BLaER1 (cell line): Measurements from ENCODE around the gene OR52W1.
"Not testable (repeated sequence)": the region's sequence is repeated elsewhere in the genome, so short reads cannot be mapped to it uniquely, and the experiment has no call there.

Source experiments
- H3K27ac ChIP-seq: shearing (Covaris generic); formaldehyde crosslinking; 2 replicates; pipeline ENCODE4 v1.8.1; 2022
- H3K27me3 ChIP-seq: shearing (Covaris generic); formaldehyde crosslinking; 2 replicates; pipeline ENCODE4 v1.8.1; 2022
- H3K36me3 ChIP-seq: shearing (Covaris generic); formaldehyde crosslinking; 2 replicates; pipeline ENCODE4 v1.8.1; 2022
- H3K4me1 ChIP-seq: shearing (Covaris generic); formaldehyde crosslinking; 2 replicates; pipeline ENCODE4 v1.8.1; 2022
- H3K4me2 ChIP-seq: shearing (Covaris generic); formaldehyde crosslinking; 2 replicates; pipeline ENCODE4 v1.8.1; 2022
- H3K4me3 ChIP-seq: shearing (Covaris generic); formaldehyde crosslinking; 2 replicates; pipeline ENCODE4 v1.8.1; 2022
- H3K9ac ChIP-seq: shearing (Covaris generic); formaldehyde crosslinking; 2 replicates; pipeline ENCODE4 v1.8.1; 2022
- H3K9me3 ChIP-seq: shearing (Covaris generic); formaldehyde crosslinking; 2 replicates; pipeline ENCODE4 v1.8.1; 2022
- H4K20me1 ChIP-seq: shearing (Covaris generic); formaldehyde crosslinking; 2 replicates; pipeline ENCODE4 v1.8.1; 2022
- Cebpa-rat ChIP-seq: shearing (Covaris generic); IDR thresholded peaks from 2 replicates; pipeline ENCODE4 v1.8.1; 2022

The OR52W1 gene

DNA sequence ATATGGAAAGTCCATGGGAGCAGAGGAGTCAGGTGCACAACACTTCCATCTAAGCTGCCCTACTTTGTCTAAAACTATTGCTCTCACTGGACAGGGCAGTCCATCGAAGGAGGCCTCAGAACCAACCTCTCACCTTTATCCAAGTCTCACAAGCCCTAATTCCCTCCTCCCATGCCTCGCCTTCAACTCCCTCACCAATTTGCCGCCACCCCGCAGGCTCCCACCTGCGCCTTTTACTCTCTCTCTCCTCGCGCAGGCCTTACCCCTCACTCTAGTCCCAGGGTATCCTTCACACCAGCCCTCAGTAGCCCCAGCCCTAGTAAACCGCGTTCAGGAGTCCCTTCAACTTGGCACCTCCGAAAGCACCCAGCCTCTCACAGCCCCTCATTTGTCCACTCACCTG, 35.0 kb downstream of the OR52W1 start:
- H3K4me3 ChIP-seq = peak overlapping the region; percentile 84
- H3K27ac ChIP-seq = peak overlapping the region; percentile 14; the same call in 1 of the 2 replicates
- TF ChIP-seq Cebpa-rat = no peak

GRCh38 chr11:6234387-6235107, 35.5 kb downstream of the OR52W1 start, which contains the start of gene FHIP1B:
FHIP1B (minus strand) TSS chr11:6234636; CDS start chr11:6224516, 10,120 bp downstream.
- Histone ChIP-seq H3K4me2 (peak within 1 kb of the TSS; percentile 92), H3K9ac (peak within 1 kb of the TSS; percentile 81), H3K4me1 (peaks cover 20% of the 10 kb centered on the region), H3K27ac (peak within 1 kb of the TSS; percentile 62), H3K27me3 (no peaks in the 10 kb centered on the region), H3K36me3 (peaks cover 7% of the 10 kb centered on the region; the same call in 1 of the 2 replicates), H3K9me3 (no peaks in the 10 kb centered on the region), H4K20me1 (peaks cover 30% of the 10 kb centered on the region), H3K4me3 (peak within 1 kb of the TSS; percentile 84)
- no peak for TF ChIP-seq Cebpa-rat

More for the DNA sequence above, 35.0 kb downstream of the OR52W1 start:
- Histone ChIP-seq H3K9ac (peak overlapping the region; percentile 81), H3K4me2 (peak overlapping the region; percentile 92), H3K27me3 (no peaks in the 10 kb centered on the region), H4K20me1 (peaks cover 34% of the 10 kb centered on the region), H3K4me1 (peaks cover 20% of the 10 kb centered on the region), H3K9me3 (no peaks in the 10 kb centered on the region), H3K36me3 (peaks cover 11% of the 10 kb centered on the region; the same call in 1 of the 2 replicates)

DNA sequence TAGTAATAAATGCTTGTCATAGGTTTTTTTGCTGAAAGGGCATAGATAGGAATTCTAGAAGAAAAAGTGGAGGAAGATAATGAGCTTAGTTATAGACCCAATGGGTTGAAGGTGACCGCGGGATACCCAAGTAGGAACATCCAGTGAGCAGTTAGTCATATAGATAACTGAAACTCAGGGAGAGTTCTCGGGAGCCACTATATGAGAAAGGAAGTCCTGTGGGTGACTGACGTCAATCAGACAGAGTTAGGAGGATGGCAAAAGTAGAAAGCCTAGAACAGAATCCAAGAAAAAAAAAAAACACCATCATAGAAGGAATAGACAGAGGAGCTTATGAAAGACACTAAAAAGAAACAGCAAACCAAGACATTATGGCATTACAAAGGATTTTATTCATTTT, 38.2 kb downstream of the OR52W1 start:
- Histone ChIP-seq H3K4me2 (no peak overlapping the region), H3K9ac (no peak overlapping the region), H3K4me1 (peaks cover 20% of the 10 kb centered on the region), H3K27ac (no peak overlapping the region), H3K36me3 (no peaks in the 10 kb centered on the region), H4K20me1 (peaks cover 7% of the 10 kb centered on the region; the same call in 1 of the 2 replicates), H3K4me3 (no peak overlapping the region), H3K9me3 (peaks cover 10% of the 10 kb centered on the region), H3K27me3 (no peaks in the 10 kb centered on the region)
- no peak for TF ChIP-seq Cebpa-rat

DNA sequence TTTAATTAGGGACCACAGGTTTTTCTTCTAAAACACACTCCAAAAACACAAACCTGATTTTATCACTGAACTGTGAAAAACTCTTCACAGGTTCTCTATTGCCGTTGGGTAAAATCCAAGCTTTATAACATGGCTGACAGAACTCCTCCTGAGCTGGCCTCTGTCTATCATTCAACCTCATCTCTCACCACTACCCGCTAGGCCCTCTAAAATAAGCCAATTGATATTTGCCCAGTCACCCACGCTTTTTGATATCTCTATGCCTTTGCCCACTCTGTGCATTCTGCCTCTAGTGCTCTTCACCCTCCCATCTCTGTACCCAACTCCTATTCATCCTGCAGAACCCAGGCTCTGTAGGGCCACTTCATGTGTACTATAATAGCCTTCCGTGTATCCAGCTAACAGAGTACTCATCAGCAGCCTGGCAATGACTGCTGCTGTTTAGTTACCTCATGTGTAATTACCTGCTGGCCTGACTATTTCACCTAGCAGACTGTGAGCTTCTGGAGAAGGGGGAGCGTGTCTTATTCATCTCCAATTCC, 38.8 kb downstream of the OR52W1 start:
- no peak overlapping the region for H3K4me2 ChIP-seq
- no peak overlapping the region for H3K27ac ChIP-seq
- H4K20me1 ChIP-seq = peaks cover 4% of the 10 kb centered on the region; the same call in 1 of the 2 replicates
- no peak overlapping the region for H3K9ac ChIP-seq
- no peak overlapping the region for H3K4me3 ChIP-seq
- H3K4me1 ChIP-seq = peaks cover 18% of the 10 kb centered on the region
- H3K9me3 ChIP-seq = peaks cover 10% of the 10 kb centered on the region
- no peaks in the 10 kb centered on the region for H3K27me3 ChIP-seq
- no peak for TF ChIP-seq Cebpa-rat
- no peaks in the 10 kb centered on the region for H3K36me3 ChIP-seq

DNA sequence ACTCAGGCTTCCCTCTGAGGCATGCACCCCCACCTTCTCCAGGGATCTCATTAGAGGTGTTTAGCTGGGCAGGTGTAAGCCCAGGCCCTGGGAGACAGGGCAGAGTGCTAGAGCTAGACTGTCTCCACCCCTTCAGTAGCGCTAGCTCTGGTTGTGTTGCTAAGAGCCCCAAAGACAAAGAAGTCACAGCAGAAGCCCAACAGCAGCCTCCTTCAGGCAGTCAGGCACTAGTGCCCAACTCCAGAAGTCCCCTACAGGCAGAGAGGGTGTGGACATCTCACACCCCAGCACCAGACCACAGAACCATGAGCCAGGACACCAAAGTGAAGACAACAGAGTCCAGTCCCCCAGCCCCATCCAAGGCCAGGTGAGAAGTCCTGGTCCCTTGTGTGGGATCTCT, 39.9 kb downstream of the OR52W1 start, which contains the start of gene CNGA4:
CNGA4 (plus strand) TSS at position 188 of the 400 bp plus-strand sequence; CDS start at position 306, 118 bp downstream.
- Histone ChIP-seq H4K20me1 (no peaks in the 10 kb centered on the region), H3K9ac (no peak within 1 kb of the TSS), H3K27me3 (no peaks in the 10 kb centered on the region), H3K4me2 (no peak within 1 kb of the TSS), H3K27ac (no peak within 1 kb of the TSS), H3K4me1 (peaks cover 7% of the 10 kb centered on the region), H3K4me3 (no peak within 1 kb of the TSS), H3K9me3 (peaks cover 10% of the 10 kb centered on the region), H3K36me3 (no peaks in the 10 kb centered on the region)
- TF ChIP-seq Cebpa-rat = no peak

- H3K36me3 ChIP-seq = no peaks in the 10 kb centered on the region
- H3K4me2 ChIP-seq = no peak overlapping the region
- no peak overlapping the region for H3K27ac ChIP-seq
- H4K20me1 ChIP-seq = no peaks in the 10 kb centered on the region
- no peak for TF ChIP-seq Cebpa-rat
- H3K9ac ChIP-seq = no peak overlapping the region
- H3K27me3 ChIP-seq = no peaks in the 10 kb centered on the region
- H3K4me3 ChIP-seq = no peak overlapping the region
- H3K4me1 ChIP-seq = peaks cover 5% of the 10 kb centered on the region
- H3K9me3 ChIP-seq = peaks cover 10% of the 10 kb centered on the region
Measured at GRCh38 chr11:6240139-6240538, 41.1 kb downstream of the OR52W1 start.

DNA sequence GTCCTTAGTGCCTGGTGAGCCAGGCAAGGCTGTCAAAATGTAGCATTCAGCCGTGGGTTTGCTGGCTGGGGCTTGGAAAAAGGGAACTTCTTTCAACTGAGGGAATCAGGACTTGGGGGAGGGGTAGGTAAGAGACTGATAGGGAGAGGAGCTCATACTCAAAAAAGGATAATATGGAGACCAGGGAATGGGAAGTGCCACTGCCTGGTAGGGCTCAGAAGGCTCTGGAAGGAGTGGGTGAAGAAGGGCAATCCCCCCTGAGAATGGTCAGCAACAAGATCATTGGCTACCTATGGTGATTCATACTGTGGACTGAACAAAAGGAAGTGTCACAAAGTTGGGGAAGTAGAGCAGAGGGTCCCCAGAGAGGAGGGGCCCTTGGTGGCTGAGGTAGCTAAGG, 41.8 kb downstream of the OR52W1 start:
- no peaks in the 10 kb centered on the region for H4K20me1 ChIP-seq
- no peak overlapping the region for H3K9ac ChIP-seq
- H3K4me3 ChIP-seq = no peak overlapping the region
- no peak overlapping the region for H3K4me2 ChIP-seq
- no peak overlapping the region for H3K27ac ChIP-seq
- no peaks in the 10 kb centered on the region for H3K27me3 ChIP-seq
- no peaks in the 10 kb centered on the region; the same call in 1 of the 2 replicates for H3K4me1 ChIP-seq
- peaks cover 10% of the 10 kb centered on the region for H3K9me3 ChIP-seq
- H3K36me3 ChIP-seq = no peaks in the 10 kb centered on the region
- no peak for TF ChIP-seq Cebpa-rat

DNA sequence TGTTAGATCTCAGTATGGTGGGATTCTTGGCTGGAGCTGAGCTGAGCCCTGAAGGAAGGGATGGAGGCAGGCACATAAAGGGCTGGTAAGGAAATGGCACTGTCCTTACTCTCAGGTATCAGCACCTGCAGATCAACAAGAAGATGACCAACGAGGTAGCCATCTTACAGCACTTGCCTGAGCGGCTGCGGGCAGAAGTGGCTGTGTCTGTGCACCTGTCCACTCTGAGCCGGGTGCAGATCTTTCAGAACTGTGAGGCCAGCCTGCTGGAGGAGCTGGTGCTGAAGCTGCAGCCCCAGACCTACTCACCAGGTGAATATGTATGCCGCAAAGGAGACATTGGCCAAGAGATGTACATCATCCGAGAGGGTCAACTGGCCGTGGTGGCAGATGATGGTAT, 42.3 kb downstream of the OR52W1 start:
- H3K9me3 ChIP-seq = peaks cover 10% of the 10 kb centered on the region
- H3K4me1 ChIP-seq = no peaks in the 10 kb centered on the region; the same call in 1 of the 2 replicates
- no peak overlapping the region for H3K4me2 ChIP-seq
- no peak for TF ChIP-seq Cebpa-rat
- no peaks in the 10 kb centered on the region for H3K27me3 ChIP-seq
- no peaks in the 10 kb centered on the region for H3K36me3 ChIP-seq
- no peak overlapping the region for H3K9ac ChIP-seq
- no peaks in the 10 kb centered on the region for H4K20me1 ChIP-seq
- no peak overlapping the region for H3K27ac ChIP-seq
- H3K4me3 ChIP-seq = no peak overlapping the region

DNA sequence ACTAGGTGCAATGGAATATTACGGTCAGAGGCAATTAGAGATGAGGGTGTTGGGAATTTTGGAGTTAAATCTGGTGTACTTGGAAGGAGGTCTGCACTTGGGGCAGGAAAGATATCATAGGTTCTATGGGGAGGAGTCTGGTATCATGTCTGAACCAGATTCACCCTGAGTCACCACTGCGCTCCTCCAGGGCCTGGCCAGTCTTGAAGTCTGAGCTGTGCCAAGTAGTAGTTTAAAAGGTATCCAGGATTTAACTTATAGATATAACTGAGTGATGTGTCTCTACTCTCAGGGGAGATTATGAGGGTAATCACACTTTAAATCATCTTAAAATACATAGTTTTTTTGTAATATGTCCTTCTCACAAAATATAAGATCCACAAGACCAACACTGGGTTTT, 46.5 kb downstream of the OR52W1 start:
- H3K36me3 ChIP-seq = no peaks in the 10 kb centered on the region
- H3K27ac ChIP-seq = no peak overlapping the region
- no peak overlapping the region for H3K4me3 ChIP-seq
- TF ChIP-seq Cebpa-rat = no peak
- no peak overlapping the region for H3K4me2 ChIP-seq
- no peaks in the 10 kb centered on the region; the same call in 1 of the 2 replicates for H3K4me1 ChIP-seq
- H3K27me3 ChIP-seq = no peaks in the 10 kb centered on the region
- H3K9ac ChIP-seq = no peak overlapping the region
- no peaks in the 10 kb centered on the region for H4K20me1 ChIP-seq
- peaks cover 1% of the 10 kb centered on the region; the same call in 1 of the 2 replicates for H3K9me3 ChIP-seq

GRCh38 chr11:6248248-6248647, 49.2 kb downstream of the OR52W1 start:
- no peak overlapping the region for H3K4me3 ChIP-seq
- H3K27me3 ChIP-seq = no peaks in the 10 kb centered on the region
- no peaks in the 10 kb centered on the region for H3K9me3 ChIP-seq
- H3K27ac ChIP-seq = no peak overlapping the region
- no peaks in the 10 kb centered on the region for H3K36me3 ChIP-seq
- TF ChIP-seq Cebpa-rat = no peak
- H3K9ac ChIP-seq = no peak overlapping the region
- H3K4me1 ChIP-seq = no peaks in the 10 kb centered on the region
- no peak overlapping the region for H3K4me2 ChIP-seq
- no peaks in the 10 kb centered on the region for H4K20me1 ChIP-seq

DNA sequence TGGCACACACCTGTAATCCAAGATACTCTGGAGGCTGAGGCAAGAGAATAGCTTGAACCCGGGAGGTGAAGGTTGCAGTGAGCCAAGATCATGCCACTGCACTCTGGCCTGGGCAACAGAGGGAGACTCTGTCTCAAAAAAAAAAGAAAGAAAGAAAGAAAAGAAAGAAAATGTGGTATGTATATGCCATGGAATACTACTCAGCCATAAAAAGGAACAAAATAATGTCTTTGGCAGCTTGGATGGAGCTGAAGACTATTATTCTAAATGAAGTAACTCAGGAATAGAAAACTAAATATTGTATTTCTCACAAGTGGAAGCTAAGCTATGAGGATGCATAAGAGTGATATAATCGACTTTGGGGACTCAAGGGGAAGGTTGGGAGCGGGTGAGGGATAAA, 49.9 kb downstream of the OR52W1 start:
- H3K4me2 ChIP-seq, H3K4me1 ChIP-seq, H3K4me3 ChIP-seq, H3K9ac ChIP-seq, H4K20me1 ChIP-seq, H3K27ac ChIP-seq, H3K36me3 ChIP-seq, H3K9me3 ChIP-seq, H3K27me3 ChIP-seq: not testable (repeated sequence)
